HL-60/S4 treated with phorbol 12-myristate 13-acetate at 8.2 ng/mL for 4 days and 3 days (cell line): ENCODE data around the gene ARID5A.

Source experiments
- in situ Hi-C: fragments of 300-500 bp; cut with MboI; formaldehyde crosslinking; loops from 2 replicates; pipeline ENCODE4 v1.15.0; 2022; ENCODE audit warnings: low sequenced_read_pairs

ARID5A gene

GRCh38 chr2:96506016-96506906 is 30.3 kb upstream of the ARID5A start:
- in situ Hi-C loops: no loop called here

GRCh38 chr2:96506907-96507240 is 29.7 kb upstream of the ARID5A start:
- in situ Hi-C loops: no loop called here

GRCh38 chr2:96507957-96508520 is 28.5 kb upstream of the ARID5A start:
- in situ Hi-C loops: no loop called here

GRCh38 chr2:96508521-96509113 is 27.9 kb upstream of the ARID5A start:
- in situ Hi-C loops: no loop called here

- in situ Hi-C loops: no loop called here
These were observed 27.3 kb upstream of the ARID5A start for GRCh38 chr2:96509114-96509846.

GRCh38 chr2:96509847-96510230 is 26.7 kb upstream of the ARID5A start:
- in situ Hi-C loops: no loop called here

GRCh38 chr2:96510931-96511595 is 25.5 kb upstream of the ARID5A start:
- in situ Hi-C loops: no loop called here

GRCh38 chr2:96511851-96512250 is 24.7 kb upstream of the ARID5A start:
- in situ Hi-C loops: no loop called here

GRCh38 chr2:96512341-96512740 is 24.2 kb upstream of the ARID5A start:
- in situ Hi-C loops: no loop called here

GRCh38 chr2:96514521-96514920 is 22.0 kb upstream of the ARID5A start:
- in situ Hi-C loops: no loop called here

- in situ Hi-C loops: no loop called here
These were observed 19.5 kb upstream of the ARID5A start for GRCh38 chr2:96517079-96517478.

- in situ Hi-C loops: no loop called here
These were observed 16.3 kb upstream of the ARID5A start for GRCh38 chr2:96520231-96520630.

GRCh38 chr2:96520697-96521096 is 15.9 kb upstream of the ARID5A start:
- in situ Hi-C loops: no loop called here

- in situ Hi-C loops: no loop called here
These were observed 15.3 kb upstream of the ARID5A start for GRCh38 chr2:96521219-96521618.

GRCh38 chr2:96522304-96523203 is 14.0 kb upstream of the ARID5A start:
- in situ Hi-C loops: no loop called here

- in situ Hi-C loops: no loop called here
These were observed 12.7 kb upstream of the ARID5A start for GRCh38 chr2:96523659-96524481.

GRCh38 chr2:96524482-96525210 is 11.9 kb upstream of the ARID5A start:
- in situ Hi-C loops: loop anchor here (25.0 kb wide), 1 partner anchor 512 kb away; no protein-coding TSS in a partner anchor

- in situ Hi-C loops: loop anchor here (25.0 kb wide), 1 partner anchor 513 kb away; no protein-coding TSS in a partner anchor
These were observed 11.4 kb upstream of the ARID5A start for GRCh38 chr2:96525211-96525507.
